ENCODE measurements around the gene RTN4. TPM values are rescaled to one million over a fixed set of nuclear protein-coding genes. Genes with fewer than 3 reads are reported as not detected.
"Not testable (repeated sequence)": the region's sequence is repeated elsewhere in the genome, so short reads cannot be mapped to it uniquely, and the experiment has no call there.

The RTN4 gene
- total RNA-seq, 1 experiment from 2014 or later, result 394 TPM

DNA sequence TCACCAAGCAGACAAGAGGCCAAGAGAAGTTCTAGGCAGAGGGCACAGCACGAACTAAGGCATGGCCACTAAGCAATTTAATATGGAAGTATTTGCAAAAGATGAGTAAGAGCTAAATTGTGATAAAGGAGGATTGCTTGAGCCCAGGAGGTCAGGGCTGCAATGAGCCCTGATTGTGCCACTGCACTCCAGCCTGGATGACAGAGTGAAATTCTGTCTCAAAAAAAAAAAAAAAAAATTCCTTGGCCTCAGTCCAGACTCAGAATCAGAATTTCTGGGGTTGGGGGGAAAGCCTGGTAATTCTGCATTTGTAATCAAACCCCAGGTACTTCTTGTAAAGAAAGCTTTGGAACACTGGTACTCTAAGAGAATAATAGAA, 46.8 kb upstream of the RTN4 start:
- Mint-ChIP-seq H3K9me3 (ENCODE audit: low read depth, unreplicated experiment) (no peaks in the 10 kb centered on the region), H3K4me3 (ENCODE audit: low read depth, unreplicated experiment) (no peak overlapping the region), H3K27ac (ENCODE audit: unreplicated experiment) (no peak overlapping the region), H3K4me1 (ENCODE audit: low read depth, unreplicated experiment) (peaks cover 23% of the 10 kb centered on the region), H3K27me3 (ENCODE audit: unreplicated experiment) (no peaks in the 10 kb centered on the region), H3K36me3 (ENCODE audit: insufficient read depth, unreplicated experiment) (peaks cover 8% of the 10 kb centered on the region)
- CTCF ChIA-PET, result interaction anchor here (1.2 kb wide), 1 partner anchor 198 kb away, joined by 3 read pairs; no protein-coding TSS in a partner anchor
- no TSS peak for BruUV-seq (replicated peaks)
- no peak for DNase-seq
- intact Hi-C loops (cut with micrococcal nuclease; ENCODE audit: unreplicated experiment), result loop anchor here (5.0 kb wide), 1 partner anchor 70 kb away; no protein-coding TSS in a partner anchor
- TF ChIP-seq CTCF (IDR thresholded peaks at IDR 0.05; ENCODE audit: unreplicated experiment), result no peak

GRCh38 chr2:55096586-55096985, 46.3 kb upstream of the RTN4 start:
- Mint-ChIP-seq H3K36me3 (ENCODE audit: insufficient read depth, unreplicated experiment) (peaks cover 8% of the 10 kb centered on the region), H3K27me3 (ENCODE audit: unreplicated experiment) (no peaks in the 10 kb centered on the region), H3K9me3 (ENCODE audit: low read depth, unreplicated experiment) (no peaks in the 10 kb centered on the region), H3K27ac (ENCODE audit: unreplicated experiment) (no peak overlapping the region), H3K4me1 (ENCODE audit: low read depth, unreplicated experiment) (peaks cover 25% of the 10 kb centered on the region), H3K4me3 (ENCODE audit: low read depth, unreplicated experiment) (no peak overlapping the region)
- CTCF ChIA-PET, result interaction anchor here (1.2 kb wide), 1 partner anchor 197 kb away, joined by 3 read pairs; no protein-coding TSS in a partner anchor
- no TSS peak for BruUV-seq (replicated peaks)
- TF ChIP-seq CTCF (IDR thresholded peaks at IDR 0.05; ENCODE audit: unreplicated experiment), result no peak
- DNase-seq, result no peak
- intact Hi-C loops (cut with micrococcal nuclease; ENCODE audit: unreplicated experiment), result loop anchor here (5.0 kb wide), 1 partner anchor 71 kb away; no protein-coding TSS in a partner anchor

GRCh38 chr2:55093381-55093780, 43.1 kb upstream of the RTN4 start:
- DNase-seq, result no peak

DNA sequence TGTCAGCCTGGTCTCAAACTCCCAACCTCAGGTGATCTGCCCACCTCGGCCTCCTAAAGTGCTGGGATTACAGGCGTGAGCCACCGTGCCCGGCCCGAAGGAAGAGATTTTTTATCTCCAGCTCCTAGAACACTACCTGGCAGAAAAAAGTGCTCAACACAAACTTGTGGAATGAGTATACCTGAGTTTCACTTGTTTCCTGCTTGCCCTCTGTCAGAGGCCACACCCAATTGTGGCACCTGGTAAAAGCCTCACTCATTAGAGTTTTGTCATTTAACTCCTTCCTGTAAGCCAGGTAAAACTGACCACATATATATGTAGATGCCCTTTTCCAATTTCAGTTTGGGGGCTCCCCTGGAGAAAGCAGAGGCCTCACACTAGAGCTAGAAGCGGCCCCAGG, 42.2 kb upstream of the RTN4 start:
- BruUV-seq (replicated peaks), result no TSS peak
- Mint-ChIP-seq H3K4me1 (ENCODE audit: low read depth, unreplicated experiment) (peaks cover 33% of the 10 kb centered on the region), H3K27ac (ENCODE audit: unreplicated experiment) (no peak overlapping the region), H3K36me3 (ENCODE audit: insufficient read depth, unreplicated experiment) (no peaks in the 10 kb centered on the region), H3K27me3 (ENCODE audit: unreplicated experiment) (no peaks in the 10 kb centered on the region), H3K9me3 (ENCODE audit: low read depth, unreplicated experiment) (peaks cover 3% of the 10 kb centered on the region), H3K4me3 (ENCODE audit: low read depth, unreplicated experiment) (no peak overlapping the region)
- TF ChIP-seq CTCF (IDR thresholded peaks at IDR 0.05; ENCODE audit: unreplicated experiment), result no peak
- CTCF ChIA-PET, result no interaction called here
- intact Hi-C loops (cut with micrococcal nuclease; ENCODE audit: unreplicated experiment), result no loop called here
- DNase-seq, result peak; percentile 41

More at GRCh38 chr2:55093381-55093780, 43.1 kb upstream of the RTN4 start:
- Mint-ChIP-seq H3K9me3 (ENCODE audit: low read depth, unreplicated experiment) (peaks cover 3% of the 10 kb centered on the region), H3K4me1 (ENCODE audit: low read depth, unreplicated experiment) (peaks cover 33% of the 10 kb centered on the region), H3K27me3 (ENCODE audit: unreplicated experiment) (no peaks in the 10 kb centered on the region), H3K36me3 (ENCODE audit: insufficient read depth, unreplicated experiment) (no peaks in the 10 kb centered on the region), H3K4me3 (ENCODE audit: low read depth, unreplicated experiment) (no peak overlapping the region), H3K27ac (ENCODE audit: unreplicated experiment) (peak overlapping the region; percentile 5)
- CTCF ChIA-PET, result no interaction called here
- no TSS peak for BruUV-seq (replicated peaks)
- intact Hi-C loops (cut with micrococcal nuclease; ENCODE audit: unreplicated experiment), result no loop called here
- no peak for TF ChIP-seq CTCF (IDR thresholded peaks at IDR 0.05; ENCODE audit: unreplicated experiment)

DNA sequence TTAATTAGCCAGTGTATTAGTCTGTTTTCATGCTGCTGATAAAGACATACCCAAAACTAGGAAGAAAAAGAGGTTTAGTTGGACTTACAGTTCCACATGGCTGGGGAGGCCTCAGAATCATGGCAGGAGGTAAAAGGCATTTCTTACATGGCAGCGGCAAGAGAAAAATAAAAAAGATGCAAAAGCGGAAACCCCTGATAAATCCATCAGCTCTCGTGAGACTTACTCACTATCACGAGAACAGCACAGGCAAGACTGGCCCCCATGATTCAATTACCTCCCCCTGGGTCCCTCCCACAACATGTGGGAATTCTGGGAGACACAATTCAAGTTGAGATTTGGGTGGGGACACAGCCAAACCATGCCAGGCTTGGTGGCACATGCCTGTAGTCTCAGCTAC, 41.4 kb upstream of the RTN4 start:
- CTCF ChIA-PET, result interaction anchor here (0.7 kb wide), 1 partner anchor 38 kb away, joined by 3 read pairs; no protein-coding TSS in a partner anchor
- BruUV-seq (replicated peaks), result not testable (repeated sequence)

More for the DNA sequence above, 41.4 kb upstream of the RTN4 start:
- H3K4me1 Mint-ChIP-seq (ENCODE audit: low read depth, unreplicated experiment), result peaks cover 33% of the 10 kb centered on the region
- DNase-seq; H3K4me3 Mint-ChIP-seq (ENCODE audit: low read depth, unreplicated experiment); H3K27me3 Mint-ChIP-seq (ENCODE audit: unreplicated experiment); H3K36me3 Mint-ChIP-seq (ENCODE audit: insufficient read depth, unreplicated experiment); intact Hi-C loops (cut with micrococcal nuclease; ENCODE audit: unreplicated experiment); H3K9me3 Mint-ChIP-seq (ENCODE audit: low read depth, unreplicated experiment): not testable (repeated sequence)
- peak overlapping the region; percentile 66 for H3K27ac Mint-ChIP-seq (ENCODE audit: unreplicated experiment)
